CD14-positive monocyte (primary cell): Measurements from ENCODE around the gene QSER1. TPM values are rescaled to one million over a fixed set of nuclear protein-coding genes. Genes with fewer than 3 reads are reported as not detected.

Experiments used
- DNase-seq, 3 donors: peaks; one replicate each; pipeline ENCODE4 v3.0.0-alpha.2; 2011 to 2022
- H2AFZ ChIP-seq: 2 replicates; pipeline ENCODE4 v1.6.0; 2012; ENCODE audit warnings: mild to moderate bottlenecking, low read depth, low read length, inconsistent platforms; ENCODE audit not compliant: insufficient read depth, poor library complexity, severe bottlenecking
- H3K27ac ChIP-seq, 2 donors: 1 replicate in 1 of 2; 2 replicates in 1 of 2; pipeline ENCODE4 v1.5.1; 2012 to 2013; ENCODE audit warnings: low read length in 2 of 2, control low read depth in 1 of 2, inconsistent platforms in 1 of 2, low read depth in 1 of 2, mild to moderate bottlenecking in 1 of 2
- H3K27me3 ChIP-seq, 2 donors: one replicate each; pipeline versions ENCODE4 v1.6.0 to v1.6.1; 2011 to 2013; ENCODE audit warnings: low read length in 2 of 2; ENCODE audit not compliant: control insufficient read depth in 2 of 2, insufficient read depth in 2 of 2
- H3K36me3 ChIP-seq, 2 donors: replicated peaks in 1 of 2; 1 replicate in 1 of 2; 2 replicates in 1 of 2; pipeline versions ENCODE4 v1.5.1 to v1.6.1; 2012 to 2013; ENCODE audit warnings: low read length in 2 of 2, control low read depth in 1 of 2, inconsistent platforms in 1 of 2, mild to moderate bottlenecking in 1 of 2; ENCODE audit not compliant: insufficient read depth in 2 of 2, control insufficient read depth in 1 of 2
- H3K4me1 ChIP-seq, 2 donors: 1 replicate in 1 of 2; 2 replicates in 1 of 2; pipeline versions ENCODE4 v1.5.1 to v1.6.1; 2012 to 2013; ENCODE audit warnings: low read length in 2 of 2, control low read depth in 1 of 2, inconsistent platforms in 1 of 2, mild to moderate bottlenecking in 1 of 2, moderate library complexity in 1 of 2; ENCODE audit not compliant: insufficient read depth in 2 of 2, control insufficient read depth in 1 of 2
- H3K4me2 ChIP-seq: replicated peaks from 2 replicates; pipeline ENCODE3; 2012; ENCODE audit warnings: low read length, moderate library complexity, mild to moderate bottlenecking; ENCODE audit not compliant: poor library complexity, severe bottlenecking; ENCODE audit errors: extremely low read depth
- H3K4me3 ChIP-seq, 3 experiments: fragments of 200-600 bp in 1 of 3; sonication (generic) in 1 of 3; replicated peaks in 1 of 3; 1 replicate in 2 of 3; 2 replicates in 1 of 3; pipeline ENCODE4 v1.5.1; 2011 to 2013; ENCODE audit warnings: low read length in 3 of 3, mild to moderate bottlenecking in 3 of 3, control low read depth in 2 of 3, low read depth in 2 of 3, inconsistent platforms in 1 of 3, moderate library complexity in 1 of 3
- H3K79me2 ChIP-seq: 2 replicates; pipeline ENCODE4 v1.6.0; 2012; ENCODE audit warnings: mild to moderate bottlenecking, control low read depth, inconsistent platforms, low read length, moderate library complexity; ENCODE audit not compliant: insufficient read depth
- H3K9ac ChIP-seq: 2 replicates; pipeline ENCODE4 v1.6.0; 2017; ENCODE audit warnings: low read length, mild to moderate bottlenecking; ENCODE audit not compliant: insufficient read depth, poor library complexity, severe bottlenecking
- H3K9me3 ChIP-seq, 2 donors: replicated peaks in 1 of 2; 1 replicate in 1 of 2; 2 replicates in 1 of 2; pipeline versions ENCODE4 v1.5.1 to v1.6.1; 2012 to 2013; ENCODE audit warnings: low read length in 2 of 2, control low read depth in 1 of 2; ENCODE audit not compliant: control insufficient read depth in 1 of 2, insufficient read depth in 1 of 2
- H4K20me1 ChIP-seq: 2 replicates; pipeline ENCODE4 v1.6.0; 2012; ENCODE audit warnings: mild to moderate bottlenecking, low read length, control low read depth, moderate library complexity; ENCODE audit not compliant: insufficient read depth
- H3K27ac Mint-ChIP-seq, 7 donors: one replicate each; pipeline ENCODE4 v1.8.0; 2020; ENCODE audit warnings: mild to moderate bottlenecking in 7 of 7, mixed read lengths in 7 of 7, moderate library complexity in 6 of 7, inconsistent platforms in 2 of 7
- H3K27me3 Mint-ChIP-seq, 3 donors: one replicate each; pipeline ENCODE4 v1.8.0; 2021 to 2022; ENCODE audit warnings: low read depth in 3 of 3, mild to moderate bottlenecking in 3 of 3, mixed read lengths in 3 of 3, moderate library complexity in 3 of 3, inconsistent platforms in 1 of 3
- H3K36me3 Mint-ChIP-seq, 2 donors: one replicate each; pipeline ENCODE4 v1.8.0; 2020; ENCODE audit warnings: mixed read lengths in 2 of 2, inconsistent platforms in 1 of 2, mild to moderate bottlenecking in 1 of 2
- H3K4me1 Mint-ChIP-seq: one replicate; pipeline ENCODE4 v1.8.0; 2020; ENCODE audit warnings: mild to moderate bottlenecking, mixed read lengths
- H3K4me3 Mint-ChIP-seq, 2 donors: one replicate each; pipeline ENCODE4 v1.8.0; 2020; ENCODE audit warnings: mild to moderate bottlenecking in 2 of 2, mixed read lengths in 2 of 2, moderate library complexity in 1 of 2
- H3K9me3 Mint-ChIP-seq, 7 donors: one replicate each; pipeline ENCODE4 v1.8.0; 2020 to 2022; ENCODE audit warnings: mixed read lengths in 7 of 7, mild to moderate bottlenecking in 6 of 7, moderate library complexity in 6 of 7, inconsistent platforms in 2 of 7
- WGBS: methylation state at CpG from one replicate; pipeline ENCODE4 v1.1.5; 2013; ENCODE audit warnings: missing lambda C conversion rate; ENCODE audit not compliant: insufficient coverage; 5-methylcytosine and 5-hydroxymethylcytosine counted together
- intact Hi-C, 2 donors: fragments of 100-400 bp; cut with micrococcal nuclease; formaldehyde crosslinking; loops; one replicate each; pipeline versions ENCODE4 v1.15.0 to v1.15.1; 2023
- polyA plus RNA-seq, 3 donors: library from polyadenylated mRNA; depleted of rRNA in 1 of 3; unstranded in 2 of 3; stranded (reverse) in 1 of 3; fragments of 300-500 nt in 2 of 3; fragments of >200 nt in 1 of 3; fragmentation: Illumina TruSeq in 2 of 3; gene quantifications; 1 replicate in 2 of 3; 2 replicates in 1 of 3; pipeline ENCODE4 v1.2.3, GENCODE V29; 2012 to 2021
- TF ChIP-seq, protein P1 (sequence below): fragments of 200-600 bp; IDR thresholded peaks from one replicate; pipeline ENCODE4 v1.8.0; 2022; ENCODE audit warnings: antibody characterized with exemption, mild to moderate bottlenecking

The QSER1 gene
- polyA plus RNA-seq, 3 donors, result 1.1 to 7.0 (median 2.5) TPM

DNA sequence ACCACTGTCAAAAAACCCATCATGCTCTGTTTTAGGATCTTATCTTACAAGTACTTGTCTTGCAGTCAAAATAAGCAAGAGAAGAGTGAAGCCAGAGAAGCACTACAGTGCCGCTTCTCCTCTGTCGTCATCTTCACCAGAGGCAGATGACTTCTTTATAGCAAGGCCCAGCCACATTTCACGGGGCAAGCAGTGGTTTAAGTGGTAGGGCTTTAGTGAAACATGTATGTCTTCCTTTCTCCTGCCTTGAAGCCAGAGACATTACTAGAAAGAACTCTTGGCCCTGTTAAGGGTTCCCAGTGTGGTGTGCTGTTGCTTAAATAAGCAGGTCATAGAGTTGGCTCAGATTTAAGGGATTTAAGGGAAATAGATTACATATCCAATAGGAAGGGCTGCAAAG, 80.2 kb downstream of the QSER1 start:
- 96% methylated on average over 3 of the region's 3 CpGs for WGBS
- intact Hi-C loops, result no loop called here
- Histone ChIP-seq H3K4me3 (no peak overlapping the region), H4K20me1 (no peaks in the 10 kb centered on the region), H3K4me2 (no peak overlapping the region), H3K27me3 (no peaks in the 10 kb centered on the region), H3K4me1 (no peaks in the 10 kb centered on the region), H3K27ac (no peak overlapping the region), H3K9ac (no peak overlapping the region), H3K36me3 (peaks cover 46 to 86% of the 10 kb centered on the region in 2 donors), H3K9me3 (no peaks in the 10 kb centered on the region), H2AFZ (no peak overlapping the region), H3K79me2 (no peaks in the 10 kb centered on the region)
- Mint-ChIP-seq H3K36me3 (peaks cover 50 to 60% of the 10 kb centered on the region in 2 donors), H3K27ac (peak overlapping the region in 1 of 7 donors; percentile 52), H3K4me1 (no peaks in the 10 kb centered on the region), H3K4me3 (no peak overlapping the region), H3K9me3 (no peaks in the 10 kb centered on the region), H3K27me3 (no peaks in the 10 kb centered on the region)
- TF ChIP-seq, protein P1, sequence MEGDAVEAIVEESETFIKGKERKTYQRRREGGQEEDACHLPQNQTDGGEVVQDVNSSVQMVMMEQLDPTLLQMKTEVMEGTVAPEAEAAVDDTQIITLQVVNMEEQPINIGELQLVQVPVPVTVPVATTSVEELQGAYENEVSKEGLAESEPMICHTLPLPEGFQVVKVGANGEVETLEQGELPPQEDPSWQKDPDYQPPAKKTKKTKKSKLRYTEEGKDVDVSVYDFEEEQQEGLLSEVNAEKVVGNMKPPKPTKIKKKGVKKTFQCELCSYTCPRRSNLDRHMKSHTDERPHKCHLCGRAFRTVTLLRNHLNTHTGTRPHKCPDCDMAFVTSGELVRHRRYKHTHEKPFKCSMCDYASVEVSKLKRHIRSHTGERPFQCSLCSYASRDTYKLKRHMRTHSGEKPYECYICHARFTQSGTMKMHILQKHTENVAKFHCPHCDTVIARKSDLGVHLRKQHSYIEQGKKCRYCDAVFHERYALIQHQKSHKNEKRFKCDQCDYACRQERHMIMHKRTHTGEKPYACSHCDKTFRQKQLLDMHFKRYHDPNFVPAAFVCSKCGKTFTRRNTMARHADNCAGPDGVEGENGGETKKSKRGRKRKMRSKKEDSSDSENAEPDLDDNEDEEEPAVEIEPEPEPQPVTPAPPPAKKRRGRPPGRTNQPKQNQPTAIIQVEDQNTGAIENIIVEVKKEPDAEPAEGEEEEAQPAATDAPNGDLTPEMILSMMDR, result no peak
- DNase-seq, result no peak

DNA sequence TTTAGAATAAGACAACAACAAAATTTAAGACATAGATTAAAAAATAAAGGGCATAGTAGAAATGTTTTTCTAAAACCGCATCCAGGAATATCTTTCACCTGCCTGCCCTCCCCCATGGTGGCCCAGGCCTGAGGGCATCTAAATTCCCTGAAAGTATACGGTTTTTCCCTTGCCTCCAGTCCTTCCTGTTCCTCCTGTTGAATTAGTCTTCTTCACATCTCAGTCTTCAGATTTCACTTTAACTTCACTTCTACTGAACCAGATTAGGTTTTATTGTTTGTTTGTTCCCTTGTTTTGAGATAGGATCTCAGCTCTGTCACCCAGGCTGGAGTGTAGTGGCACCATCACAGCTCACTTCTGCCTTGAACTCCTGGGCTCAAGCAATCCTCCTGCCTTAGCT, 90.0 kb downstream of the QSER1 start:
- no peak for DNase-seq

More for the DNA sequence above, 90.0 kb downstream of the QSER1 start:
- TF ChIP-seq, protein P1, result no peak
- Histone ChIP-seq H3K4me1 (no peaks in the 10 kb centered on the region), H4K20me1 (no peaks in the 10 kb centered on the region), H3K4me2 (no peak overlapping the region), H3K9ac (no peak overlapping the region), H2AFZ (no peak overlapping the region), H3K79me2 (no peaks in the 10 kb centered on the region), H3K27ac (no peak overlapping the region), H3K9me3 (no peaks in the 10 kb centered on the region), H3K27me3 (no peaks in the 10 kb centered on the region), H3K4me3 (no peak overlapping the region), H3K36me3 (peaks cover 5 to 15% of the 10 kb centered on the region in 2 donors)
- H3K4me3 Mint-ChIP-seq, result no peak overlapping the region
- H3K36me3 Mint-ChIP-seq, result peaks cover 4 to 5% of the 10 kb centered on the region in 2 donors
- no peaks in the 10 kb centered on the region for H3K4me1 Mint-ChIP-seq
- intact Hi-C loops, result no loop called here
- peaks cover 0 to 2% (median 0%) of the 10 kb centered on the region in 7 donors for H3K9me3 Mint-ChIP-seq
- no CpG with 5 or more reads among the region's 2 CpGs for WGBS
- no peaks in the 10 kb centered on the region for H3K27me3 Mint-ChIP-seq
- H3K27ac Mint-ChIP-seq, result peak overlapping the region in 1 of 7 donors; percentile 14
